ENCODE results near the gene TIMP3.

GRCh38 chr22:32776397-32776796 lies 25.1 kb upstream of the TIMP3 start:
- TF ChIP-seq, protein P1, sequence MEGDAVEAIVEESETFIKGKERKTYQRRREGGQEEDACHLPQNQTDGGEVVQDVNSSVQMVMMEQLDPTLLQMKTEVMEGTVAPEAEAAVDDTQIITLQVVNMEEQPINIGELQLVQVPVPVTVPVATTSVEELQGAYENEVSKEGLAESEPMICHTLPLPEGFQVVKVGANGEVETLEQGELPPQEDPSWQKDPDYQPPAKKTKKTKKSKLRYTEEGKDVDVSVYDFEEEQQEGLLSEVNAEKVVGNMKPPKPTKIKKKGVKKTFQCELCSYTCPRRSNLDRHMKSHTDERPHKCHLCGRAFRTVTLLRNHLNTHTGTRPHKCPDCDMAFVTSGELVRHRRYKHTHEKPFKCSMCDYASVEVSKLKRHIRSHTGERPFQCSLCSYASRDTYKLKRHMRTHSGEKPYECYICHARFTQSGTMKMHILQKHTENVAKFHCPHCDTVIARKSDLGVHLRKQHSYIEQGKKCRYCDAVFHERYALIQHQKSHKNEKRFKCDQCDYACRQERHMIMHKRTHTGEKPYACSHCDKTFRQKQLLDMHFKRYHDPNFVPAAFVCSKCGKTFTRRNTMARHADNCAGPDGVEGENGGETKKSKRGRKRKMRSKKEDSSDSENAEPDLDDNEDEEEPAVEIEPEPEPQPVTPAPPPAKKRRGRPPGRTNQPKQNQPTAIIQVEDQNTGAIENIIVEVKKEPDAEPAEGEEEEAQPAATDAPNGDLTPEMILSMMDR (conservative IDR thresholded peaks at IDR 0.05 in 1 of 2, IDR thresholded peaks at IDR 0.05 in 1 of 2; ENCODE audit: extremely low read depth in 1 of 2, insufficient read depth in 1 of 2, low read depth in 1 of 2, low read length in 2 of 2): no peak
- TF ChIP-seq EZH2 (IDR thresholded peaks at IDR 0.05; ENCODE audit: borderline replicate concordance, low read length): no peak
